GM06990 (cell line): ENCODE measurements around the gene KLF18.

Experiments
- DNase-seq: peaks from one replicate; pipeline ENCODE4 v3.0.0-alpha.2; 2011; ENCODE audit not compliant: insufficient read length; ENCODE audit errors: extremely low read depth
- H3K27me3 ChIP-seq: replicated peaks from 2 replicates; pipeline ENCODE4 v1.6.0; 2011; ENCODE audit warnings: low read length; ENCODE audit not compliant: control insufficient read depth, insufficient read depth
- H3K36me3 ChIP-seq: 2 replicates; pipeline ENCODE4 v1.5.1; 2011; ENCODE audit warnings: low read length; ENCODE audit not compliant: control insufficient read depth, insufficient read depth
- H3K4me3 ChIP-seq: replicated peaks from 2 replicates; pipeline ENCODE4 v1.5.1; 2011; ENCODE audit warnings: low read depth, mild to moderate bottlenecking, control low read depth, low read length
- CTCF ChIP-seq: IDR thresholded peaks from 2 replicates; pipeline ENCODE4 v1.5.1; 2011; ENCODE audit warnings: low read length, control low read depth, mild to moderate bottlenecking, inconsistent platforms; ENCODE audit not compliant: insufficient read depth, poor library complexity, severe bottlenecking

Gene KLF18

DNA sequence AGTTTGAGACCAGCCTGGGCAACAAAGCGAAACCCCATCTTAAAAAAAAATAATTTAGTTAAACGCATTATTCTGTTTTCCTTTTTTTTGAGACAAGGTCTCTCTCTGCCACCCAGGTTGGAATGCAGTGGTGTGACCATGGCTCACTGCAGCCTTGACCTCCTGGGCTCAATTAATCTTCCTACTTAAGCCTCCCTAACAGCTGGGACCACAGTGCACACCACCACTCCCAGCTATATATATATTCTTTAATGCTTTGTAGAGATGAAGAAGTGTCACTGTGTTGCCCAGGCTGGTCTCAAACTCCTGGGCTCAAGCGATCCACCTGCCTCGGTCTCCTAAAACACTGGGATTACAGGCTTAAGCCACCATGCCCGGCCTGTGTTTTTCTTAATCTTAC lies 30.5 kb downstream of the KLF18 start:
- TF ChIP-seq CTCF = no peak
- no peaks in the 10 kb centered on the region for H3K27me3 ChIP-seq

DNA sequence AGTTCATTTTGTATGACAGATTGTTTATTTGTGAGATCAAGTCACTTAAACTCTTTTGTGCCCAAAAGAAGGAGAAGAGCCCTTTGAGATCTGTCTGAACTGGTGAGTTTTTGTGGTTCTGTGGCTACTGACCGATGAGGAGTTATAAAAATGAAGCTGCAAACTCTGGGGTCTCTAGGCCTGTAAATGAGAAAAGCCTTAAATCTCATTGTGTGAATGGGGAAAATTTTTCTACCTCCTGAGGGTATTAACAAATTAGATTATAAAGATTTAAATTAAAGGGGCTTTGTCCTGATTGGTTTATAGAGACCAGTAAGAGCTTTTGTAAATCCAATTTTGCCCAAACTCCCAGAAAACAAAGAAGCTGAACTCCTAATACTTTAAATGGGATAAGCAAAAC lies 32.5 kb downstream of the KLF18 start:
- H3K27me3 ChIP-seq = no peaks in the 10 kb centered on the region
- no peak overlapping the region for H3K4me3 ChIP-seq
- TF ChIP-seq CTCF = no peak

More for the DNA sequence above, 30.5 kb downstream of the KLF18 start:
- Histone ChIP-seq H3K36me3 (no peaks in the 10 kb centered on the region), H3K4me3 (no peak overlapping the region)
- no peak for DNase-seq

DNA sequence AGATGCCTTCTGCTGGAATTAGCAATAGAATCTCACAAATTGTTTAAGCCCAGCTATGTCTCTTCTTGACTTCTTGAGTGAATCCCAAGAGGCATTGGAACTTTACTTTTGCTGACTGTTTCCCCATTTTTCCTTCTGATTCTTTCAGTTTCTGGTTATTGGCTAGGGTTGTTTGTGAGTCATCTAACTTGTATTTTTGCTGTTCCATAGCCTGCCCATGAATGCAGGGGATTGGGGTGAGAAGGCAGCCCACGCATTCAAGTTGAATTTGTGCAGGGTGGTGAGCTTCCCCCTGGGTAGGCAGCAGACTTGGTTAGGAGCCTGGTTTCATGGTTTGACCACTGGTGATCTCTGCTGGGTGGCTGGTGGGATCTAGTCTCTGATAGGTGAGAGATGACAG lies 33.2 kb downstream of the KLF18 start:
- no peak overlapping the region for H3K4me3 ChIP-seq

More for the DNA sequence above, 32.5 kb downstream of the KLF18 start:
- DNase-seq = no peak
- H3K36me3 ChIP-seq = no peaks in the 10 kb centered on the region

GRCh38 chr1:44105810-44106209 lies 35.6 kb downstream of the KLF18 start:
- no peak overlapping the region for H3K4me3 ChIP-seq
- DNase-seq = no peak
- H3K27me3 ChIP-seq = no peaks in the 10 kb centered on the region
- no peak for TF ChIP-seq CTCF
- H3K36me3 ChIP-seq = no peaks in the 10 kb centered on the region

More for the DNA sequence above, 33.2 kb downstream of the KLF18 start:
- TF ChIP-seq CTCF = no peak
- Histone ChIP-seq H3K36me3 (no peaks in the 10 kb centered on the region), H3K27me3 (no peaks in the 10 kb centered on the region)
- DNase-seq = no peak

GRCh38 chr1:44103270-44104131 lies 37.9 kb downstream of the KLF18 start:
- no peaks in the 10 kb centered on the region for H3K27me3 ChIP-seq
- H3K36me3 ChIP-seq = no peaks in the 10 kb centered on the region
- TF ChIP-seq CTCF = peak; percentile 14
- no peak overlapping the region for H3K4me3 ChIP-seq
- DNase-seq = no peak
